Endodermal cell (in vitro differentiated cells): ENCODE measurements around the gene CD164. TPM values are rescaled to one million over a fixed set of nuclear protein-coding genes. Genes with fewer than 3 reads are reported as not detected.

Experiments
- DNase-seq: peaks from one replicate; pipeline ENCODE4 v3.0.0-alpha.2; 2017
- H3K27ac ChIP-seq: 2 replicates; pipeline ENCODE4 v1.5.1; 2013; ENCODE audit warnings: mild to moderate bottlenecking, low read depth, low read length, moderate library complexity
- H3K27me3 ChIP-seq: 2 replicates; pipeline ENCODE4 v1.6.1; 2013; ENCODE audit warnings: mild to moderate bottlenecking, low read length, moderate library complexity; ENCODE audit not compliant: insufficient read depth, control insufficient read depth, poor library complexity, severe bottlenecking
- H3K36me3 ChIP-seq: 2 replicates; pipeline ENCODE4 v1.7.0; 2013; ENCODE audit warnings: mild to moderate bottlenecking, low read length, moderate library complexity; ENCODE audit not compliant: control insufficient read depth, insufficient read depth
- H3K4me1 ChIP-seq: one replicate; pipeline ENCODE4 v1.7.0; 2013; ENCODE audit warnings: low read length; ENCODE audit not compliant: control insufficient read depth, insufficient read depth
- H3K4me3 ChIP-seq: 2 replicates; pipeline ENCODE4 v1.5.1; 2013; ENCODE audit warnings: mild to moderate bottlenecking, low read length, moderate library complexity
- H3K9ac ChIP-seq: 2 replicates; pipeline ENCODE4 v1.6.1; 2013; ENCODE audit warnings: mild to moderate bottlenecking, low read length, moderate library complexity; ENCODE audit not compliant: poor library complexity, severe bottlenecking; ENCODE audit errors: extremely low read depth
- H3K9me3 ChIP-seq: 2 replicates; pipeline ENCODE4 v1.6.1; 2013; ENCODE audit warnings: mild to moderate bottlenecking, low read length, moderate library complexity; ENCODE audit not compliant: control insufficient read depth
- H3K27ac Mint-ChIP-seq: 2 replicates; pipeline ENCODE4 v1.8.0; 2020; ENCODE audit warnings: mixed read lengths
- H3K27me3 Mint-ChIP-seq: 2 replicates; pipeline ENCODE4 v1.8.0; 2021; ENCODE audit warnings: mild to moderate bottlenecking, mixed read lengths; ENCODE audit not compliant: insufficient read depth
- H3K36me3 Mint-ChIP-seq: 2 replicates; pipeline ENCODE4 v1.8.0; 2020; ENCODE audit warnings: low read depth, mixed read lengths
- H3K4me1 Mint-ChIP-seq: 2 replicates; pipeline ENCODE4 v1.8.0; 2020; ENCODE audit warnings: mixed read lengths
- H3K4me3 Mint-ChIP-seq: 2 replicates; pipeline ENCODE4 v1.8.0; 2020; ENCODE audit warnings: mild to moderate bottlenecking, moderate library complexity, mixed read lengths
- H3K9me3 Mint-ChIP-seq: 2 replicates; pipeline ENCODE4 v1.8.0; 2020; ENCODE audit warnings: mild to moderate bottlenecking, mixed read lengths
- CTCF ChIP-seq: fragments of 200-600 bp; sonication (generic); conservative IDR thresholded peaks from 2 replicates; pipeline ENCODE4 v1.5.0; 2021; ENCODE audit warnings: antibody characterized with exemption, mild to moderate bottlenecking
- WGBS, 2 experiments: methylation state at CpG; one replicate each; pipeline versions ENCODE4 v1.1.5 to v1.1.7; 2013; ENCODE audit warnings: missing lambda C conversion rate in 2 of 2, mixed read lengths in 1 of 2; ENCODE audit not compliant: insufficient coverage in 1 of 2, insufficient read length in 1 of 2; 5-methylcytosine and 5-hydroxymethylcytosine counted together
- total RNA-seq, 2 donors: library from RNA; stranded (reverse); fragmentation: NEBNext Ultra II Directional in 1 of 2; extraction: Animal tissue kit (Norgen Biotek cat#: 25700) in 1 of 2; gene quantifications; 2 replicates in 1 of 2; 3 replicates in 1 of 2; pipeline ENCODE4 v1.2.1, GENCODE V29; 2021

CD164 gene
- total RNA-seq, 2 donors from 2014 or later: 120 to 126 TPM

- Histone ChIP-seq H3K36me3 (peaks cover 11% of the 10 kb centered on the region), H3K4me3 (no peak overlapping the region), H3K9me3 (peaks cover 12% of the 10 kb centered on the region), H3K4me1 (no peaks in the 10 kb centered on the region), H3K27ac (no peak overlapping the region), H3K9ac (no peak overlapping the region), H3K27me3 (no peaks in the 10 kb centered on the region)
- no peaks in the 10 kb centered on the region for H3K27me3 Mint-ChIP-seq
- no peak overlapping the region for H3K27ac Mint-ChIP-seq
- WGBS, 2 experiments: 93 to 97% methylated on average over 4 to 5 of the region's 5 CpGs
- no peak for TF ChIP-seq CTCF
- H3K4me3 Mint-ChIP-seq: no peak overlapping the region
- H3K9me3 Mint-ChIP-seq: peaks cover 8% of the 10 kb centered on the region
- peaks cover 32% of the 10 kb centered on the region for H3K36me3 Mint-ChIP-seq
- no peaks in the 10 kb centered on the region for H3K4me1 Mint-ChIP-seq
- no peak for DNase-seq
These were observed 30.8 kb downstream of the CD164 start for GRCh38 chr6:109351231-109352130.

- H3K27me3 Mint-ChIP-seq: no peaks in the 10 kb centered on the region
- no peak overlapping the region for H3K4me3 ChIP-seq
- H3K9me3 Mint-ChIP-seq: no peaks in the 10 kb centered on the region
- no peaks in the 10 kb centered on the region for H3K27me3 ChIP-seq
- no peak overlapping the region for H3K27ac Mint-ChIP-seq
- H3K4me1 ChIP-seq: no peaks in the 10 kb centered on the region
- H3K36me3 Mint-ChIP-seq: peaks cover 13% of the 10 kb centered on the region
- no peak overlapping the region for H3K9ac ChIP-seq
- no peak overlapping the region for H3K27ac ChIP-seq
- no peak for DNase-seq
- H3K4me1 Mint-ChIP-seq: no peaks in the 10 kb centered on the region
- no peak for TF ChIP-seq CTCF
- no peak overlapping the region for H3K4me3 Mint-ChIP-seq
- no peaks in the 10 kb centered on the region for H3K9me3 ChIP-seq
- WGBS, 2 experiments: 94 to 100% methylated on average over 2 to 3 of the region's 3 CpGs
- no peaks in the 10 kb centered on the region for H3K36me3 ChIP-seq
These were observed 32.8 kb downstream of the CD164 start for GRCh38 chr6:109349419-109349987.

GRCh38 chr6:109348226-109348625, 34.0 kb downstream of the CD164 start:
- Mint-ChIP-seq H3K4me1 (peaks cover 3% of the 10 kb centered on the region), H3K27me3 (no peaks in the 10 kb centered on the region), H3K27ac (no peak overlapping the region), H3K9me3 (no peaks in the 10 kb centered on the region), H3K4me3 (no peak overlapping the region), H3K36me3 (peaks cover 4% of the 10 kb centered on the region)
- Histone ChIP-seq H3K27ac (no peak overlapping the region), H3K4me1 (no peaks in the 10 kb centered on the region), H3K36me3 (no peaks in the 10 kb centered on the region), H3K4me3 (no peak overlapping the region), H3K9ac (no peak overlapping the region), H3K27me3 (no peaks in the 10 kb centered on the region), H3K9me3 (no peaks in the 10 kb centered on the region)
- no peak for TF ChIP-seq CTCF
- 96% methylated on average over 6 to 8 of the region's 8 CpGs for WGBS, 2 experiments
- DNase-seq: no peak
